GM21737 (cell line): Measurements from ENCODE around the gene NLGN1.

Source experiments
- ATAC-seq: cut with Tn5 transposase; IDR thresholded peaks from one replicate; pipeline ENCODE4 v1.9.1; 2021; ENCODE audit warnings: mild to moderate bottlenecking, moderate library complexity; ENCODE audit not compliant: unreplicated experiment

The NLGN1 gene

DNA sequence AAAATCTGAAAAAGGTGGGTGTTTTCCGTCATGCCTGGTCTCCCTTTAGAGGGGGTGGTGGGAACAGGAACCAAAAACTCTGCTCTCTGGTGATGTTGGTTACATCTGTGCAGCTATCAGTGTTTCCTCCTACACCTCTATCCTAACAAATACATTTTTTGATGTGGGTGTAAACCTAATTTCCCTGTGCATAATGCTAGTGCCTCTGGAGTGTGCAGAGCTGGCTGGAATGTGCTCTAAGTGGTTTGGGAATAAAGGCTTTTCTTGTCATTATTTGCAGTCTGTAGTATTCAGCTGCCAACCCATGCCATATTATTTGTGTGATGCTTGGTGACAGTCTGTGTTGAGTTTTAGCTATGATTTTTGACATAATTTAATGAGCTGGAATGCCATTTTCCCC lies 547.6 kb downstream of the NLGN1 start:
- no peak for ATAC-seq

DNA sequence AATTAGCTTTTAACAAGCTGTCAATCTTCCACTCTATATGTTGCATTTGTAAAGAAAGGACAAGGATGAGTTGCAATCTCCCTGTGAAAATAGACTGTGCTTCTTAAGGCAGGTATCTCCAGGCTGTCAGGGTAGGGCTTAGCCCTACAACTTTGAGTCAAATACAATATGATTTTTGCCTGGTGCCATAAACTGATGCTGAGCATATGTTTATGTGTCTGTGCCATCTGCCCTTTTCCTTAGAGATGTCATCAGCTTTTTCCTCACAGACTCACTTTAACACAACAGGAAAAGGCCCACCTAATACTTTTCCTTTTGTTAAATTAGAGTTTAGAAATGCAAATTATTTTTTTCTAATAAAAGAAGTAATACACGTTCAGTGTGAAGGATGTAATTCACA lies 548.3 kb downstream of the NLGN1 start:
- ATAC-seq, result no peak

DNA sequence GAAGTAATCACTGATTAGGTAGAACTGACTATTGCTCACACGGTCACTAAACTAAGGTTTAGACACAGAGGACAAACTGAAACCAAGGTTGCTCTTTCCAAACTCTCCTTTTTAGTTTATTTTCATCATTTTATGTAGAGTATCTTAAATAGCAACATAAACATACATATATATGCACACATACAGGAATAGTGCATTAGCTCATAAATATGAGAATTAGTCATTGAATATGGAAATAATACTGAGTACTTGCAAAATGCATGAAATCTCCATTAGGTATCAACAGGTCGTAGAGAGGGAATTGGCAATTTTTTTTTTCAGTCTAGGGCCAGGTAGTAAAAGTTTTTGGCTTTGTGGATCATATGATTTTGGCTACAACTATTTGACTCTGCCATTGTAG lies 557.1 kb downstream of the NLGN1 start:
- ATAC-seq, result no peak

DNA sequence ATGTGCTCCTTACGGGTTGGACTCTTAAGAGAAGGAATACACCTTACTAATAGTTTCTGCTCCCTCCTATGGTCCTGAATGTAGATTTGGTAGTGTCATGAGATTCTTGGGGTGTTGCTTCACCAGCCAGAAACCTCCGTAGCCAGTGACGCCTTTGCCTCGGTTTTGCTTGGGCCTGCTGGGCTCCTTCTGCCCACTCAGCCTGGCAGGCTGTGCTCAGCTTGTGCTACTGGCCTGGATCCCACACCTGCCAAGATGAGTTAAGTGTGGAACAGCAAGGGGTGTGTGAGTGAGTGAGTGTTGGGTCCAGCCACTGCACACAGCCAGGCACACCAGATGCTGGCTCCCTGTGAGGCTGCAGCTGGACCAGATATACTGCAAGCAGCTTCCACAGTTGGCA lies 560.1 kb downstream of the NLGN1 start:
- ATAC-seq, result no peak

DNA sequence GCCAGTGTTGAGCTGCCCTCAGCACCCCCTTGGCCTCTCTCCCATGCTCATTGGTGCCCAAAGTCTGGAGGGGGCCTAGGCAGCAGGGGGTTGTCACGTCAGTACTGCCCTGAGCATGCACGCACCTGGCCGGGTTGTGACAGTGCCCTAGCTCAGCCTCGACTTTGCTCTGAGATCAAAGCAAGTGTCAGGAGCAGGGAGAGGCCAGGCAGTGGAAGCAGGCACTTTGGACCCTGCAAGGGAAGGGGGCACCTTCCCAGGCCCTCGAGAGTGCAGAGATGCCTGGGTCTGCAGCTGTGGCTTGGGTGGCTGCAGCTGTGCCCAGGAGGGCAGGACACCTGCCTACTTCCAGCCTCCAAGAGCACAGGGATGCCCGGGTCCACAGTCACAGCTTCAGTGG lies 561.3 kb downstream of the NLGN1 start:
- no peak for ATAC-seq

DNA sequence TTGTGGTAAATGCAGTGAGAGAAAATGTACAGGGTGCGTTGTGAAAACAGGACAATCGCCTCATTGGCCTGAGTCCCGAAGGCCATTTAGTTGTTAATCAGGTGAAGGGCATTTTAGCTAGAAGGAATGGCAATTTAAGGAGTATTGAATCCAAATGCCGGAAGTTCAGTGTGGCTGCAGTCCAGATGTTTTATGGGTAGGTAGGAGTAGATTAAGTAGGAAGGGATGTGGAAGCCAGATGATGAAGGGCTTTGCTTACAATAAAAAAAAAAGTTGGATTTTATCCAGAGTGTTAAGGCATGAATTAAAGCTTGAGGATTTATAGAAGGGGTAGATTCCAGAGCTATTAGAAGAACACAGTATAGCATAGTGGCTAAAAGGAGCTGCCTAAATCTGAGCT lies 572.7 kb downstream of the NLGN1 start:
- no peak for ATAC-seq

DNA sequence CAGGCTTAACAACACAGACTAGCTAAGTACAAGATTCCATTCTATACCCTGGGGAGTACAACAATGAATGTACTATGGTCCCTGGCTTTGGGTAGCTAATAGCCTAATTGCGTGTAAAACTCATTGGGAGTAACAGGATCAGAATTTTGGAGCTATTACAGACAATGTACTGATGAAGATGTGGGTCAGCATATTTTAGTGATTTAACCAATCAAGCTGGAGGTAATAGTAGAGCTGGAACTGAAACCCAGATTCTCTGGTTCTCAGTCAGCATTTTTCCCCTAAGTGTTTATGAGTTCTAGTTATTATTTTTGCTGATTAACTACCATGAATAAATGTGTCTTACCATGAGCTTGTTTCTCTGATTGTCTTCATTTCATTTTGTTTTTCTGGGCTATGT lies 578.7 kb downstream of the NLGN1 start:
- no peak for ATAC-seq

DNA sequence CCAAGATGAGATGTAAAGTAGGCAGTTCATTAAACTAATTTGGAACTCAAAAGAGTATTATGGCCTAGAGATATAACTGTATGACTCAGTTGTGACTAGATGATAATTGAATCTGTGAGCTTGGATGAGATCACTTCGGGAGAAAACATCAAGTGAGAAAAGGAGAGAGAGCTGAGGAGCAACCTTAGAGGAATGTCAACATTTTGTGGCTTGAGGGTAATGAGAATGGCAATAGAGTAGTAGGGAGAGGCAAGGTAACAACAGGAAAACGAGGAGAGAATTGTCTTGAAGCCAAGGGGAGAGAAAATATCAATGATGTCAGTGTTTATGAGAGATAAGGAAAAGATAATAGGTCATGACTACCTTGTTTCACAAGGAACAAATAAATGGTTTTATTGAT lies 580.2 kb downstream of the NLGN1 start:
- no peak for ATAC-seq

DNA sequence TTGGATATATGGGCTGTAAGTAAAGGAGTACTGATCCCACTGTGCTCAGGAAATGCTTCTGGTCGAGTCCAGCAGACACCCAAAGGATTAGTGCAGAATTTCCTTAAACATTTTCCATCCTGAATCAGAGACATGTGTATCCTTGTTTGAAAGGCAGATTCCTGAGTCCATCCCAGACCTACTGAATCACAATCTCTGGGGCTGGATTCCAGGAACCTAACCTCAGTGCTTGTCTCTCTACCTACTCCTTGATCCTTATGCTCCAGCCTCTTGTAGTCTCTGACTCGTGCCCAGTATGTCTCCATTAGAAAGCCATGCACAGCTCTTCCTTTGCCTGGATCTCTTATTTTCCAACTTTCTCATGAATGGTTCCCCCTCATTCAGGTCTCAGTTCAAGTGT lies 585.8 kb downstream of the NLGN1 start:
- no peak for ATAC-seq

DNA sequence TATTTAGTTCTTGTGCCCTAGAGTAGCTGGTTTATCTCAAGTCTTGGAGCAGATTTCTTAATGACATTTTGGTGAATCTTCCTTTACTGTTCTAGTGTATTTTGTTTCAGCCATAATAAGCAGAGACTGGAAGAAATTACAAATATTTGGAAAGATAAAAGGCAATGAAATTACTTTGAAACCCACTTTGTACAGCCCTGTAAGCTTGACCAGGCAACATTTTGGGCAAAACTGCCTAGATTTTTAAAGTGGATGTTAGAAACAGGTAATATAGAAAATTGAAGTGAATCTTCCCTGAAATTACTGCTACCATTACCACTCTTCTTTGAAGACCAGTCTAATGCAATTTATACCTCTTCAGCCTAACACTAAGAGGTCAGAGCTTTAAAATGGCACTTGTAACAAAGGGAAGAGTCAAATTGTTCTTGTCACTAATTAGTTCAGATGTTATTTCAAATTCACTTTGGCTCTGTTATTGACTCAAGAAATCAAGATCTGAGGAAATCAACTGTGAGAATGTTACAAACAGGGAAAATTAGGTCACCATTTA lies 589.4 kb downstream of the NLGN1 start:
- no peak for ATAC-seq

DNA sequence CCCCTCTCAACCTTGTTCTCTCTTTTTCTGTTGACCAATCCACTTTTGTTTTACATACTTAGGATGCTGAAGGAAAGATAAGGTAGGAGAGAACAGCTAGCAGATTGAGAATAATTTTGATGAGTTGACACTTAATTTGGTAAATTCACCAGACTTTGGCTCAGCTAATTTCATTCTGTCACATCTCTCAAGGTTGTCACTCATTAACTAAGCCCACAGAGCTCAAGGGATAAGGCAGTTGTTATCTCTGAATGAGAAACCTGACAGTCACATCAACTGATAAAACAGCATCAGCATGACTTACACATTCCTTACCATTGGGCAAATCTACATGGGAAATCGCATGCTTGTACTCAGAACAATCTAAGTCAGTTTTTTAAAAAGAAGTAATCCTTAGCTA lies 591.4 kb downstream of the NLGN1 start:
- no peak for ATAC-seq

DNA sequence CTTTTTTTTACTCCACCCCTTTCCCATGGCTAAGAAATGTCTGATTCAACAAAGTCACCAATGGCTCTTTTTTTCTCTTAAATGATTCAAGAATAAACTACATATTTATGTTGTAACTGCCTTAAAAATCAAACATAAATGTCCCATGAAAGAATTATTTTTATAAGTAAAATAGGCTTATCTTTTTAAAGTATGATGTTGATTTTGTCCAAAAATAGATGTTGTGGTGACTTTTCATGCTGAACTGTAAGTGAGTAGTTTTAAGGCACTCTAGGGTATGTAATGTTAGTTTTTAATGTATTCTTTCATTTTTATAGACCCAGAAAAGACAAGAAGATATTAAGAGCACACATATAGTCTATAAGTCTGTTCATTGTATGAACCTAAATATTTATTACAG lies 594.9 kb downstream of the NLGN1 start:
- no peak for ATAC-seq

DNA sequence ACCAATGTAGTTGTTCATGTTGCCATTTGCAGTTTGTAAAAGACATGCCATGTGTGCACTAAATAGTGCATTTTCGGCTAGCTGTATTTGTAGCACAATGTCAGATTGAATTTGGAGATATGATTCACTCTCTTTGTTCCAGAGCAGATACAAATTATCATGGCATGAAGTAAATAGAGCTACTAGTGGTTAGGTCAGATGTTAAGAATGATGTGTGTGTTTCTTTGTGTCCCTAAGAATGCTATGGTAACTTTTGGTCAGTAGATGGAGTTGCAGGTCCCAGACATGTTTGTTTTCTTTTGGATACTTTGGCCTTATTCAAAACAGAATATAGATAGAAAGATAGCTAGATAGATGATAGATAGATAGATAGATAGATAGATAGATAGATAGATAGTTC lies 595.8 kb downstream of the NLGN1 start:
- no peak for ATAC-seq

DNA sequence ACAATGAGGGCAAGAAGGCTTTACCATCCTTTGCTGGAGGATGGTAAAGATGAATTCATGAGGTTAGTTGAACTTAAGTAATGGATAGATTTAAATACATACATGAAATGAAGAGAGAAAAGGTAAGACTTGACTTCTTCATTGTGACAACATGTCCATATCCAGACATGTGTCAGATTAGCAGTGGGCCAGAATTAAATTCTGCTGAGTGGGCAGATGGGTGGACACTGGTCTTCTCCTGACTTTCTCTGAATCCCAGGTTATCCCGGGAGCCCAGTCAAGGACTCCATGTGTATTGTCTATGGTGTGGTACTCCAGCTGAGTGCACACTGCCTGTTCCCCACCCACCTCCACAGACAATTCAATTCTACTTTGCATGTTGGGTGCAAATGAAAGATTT lies 603.1 kb downstream of the NLGN1 start:
- ATAC-seq, result no peak

DNA sequence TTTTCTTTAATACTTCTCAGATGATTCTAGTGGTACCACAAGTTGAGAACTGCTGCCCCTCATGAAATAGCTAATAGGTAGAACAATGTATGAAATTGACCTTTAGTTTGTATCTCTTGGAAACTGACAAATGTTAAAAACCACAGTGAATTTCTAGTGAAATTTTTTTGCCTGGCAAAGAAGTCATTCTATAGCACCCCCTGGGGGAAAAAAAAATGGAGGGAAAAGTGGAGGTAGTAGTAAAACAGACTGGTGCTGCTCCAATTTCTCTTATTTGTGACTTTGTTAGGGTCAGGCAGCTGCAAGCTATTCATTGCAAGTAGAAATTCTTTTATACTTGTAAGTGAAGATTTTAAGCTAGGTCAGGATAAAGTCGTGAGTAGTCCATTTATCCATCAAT lies 605.0 kb downstream of the NLGN1 start:
- ATAC-seq, result no peak

DNA sequence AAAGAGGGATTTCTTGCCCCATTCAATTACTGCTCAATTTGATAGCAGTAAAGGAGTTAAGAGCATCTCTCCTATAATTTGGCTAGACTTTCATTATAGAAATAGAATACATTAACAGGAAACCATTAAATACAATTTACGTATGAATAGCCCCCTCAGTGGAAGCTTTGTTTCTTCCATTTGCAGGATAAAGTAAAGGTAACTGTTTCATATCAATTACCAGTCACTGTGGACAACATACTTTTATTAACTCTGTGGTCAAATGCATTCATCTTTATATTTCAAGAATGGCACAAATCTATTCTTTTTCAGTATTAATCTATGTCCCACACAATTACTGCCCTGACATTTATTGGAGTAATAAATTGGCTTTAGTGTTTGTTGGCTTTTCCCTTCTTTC lies 613.4 kb downstream of the NLGN1 start:
- ATAC-seq, result no peak

DNA sequence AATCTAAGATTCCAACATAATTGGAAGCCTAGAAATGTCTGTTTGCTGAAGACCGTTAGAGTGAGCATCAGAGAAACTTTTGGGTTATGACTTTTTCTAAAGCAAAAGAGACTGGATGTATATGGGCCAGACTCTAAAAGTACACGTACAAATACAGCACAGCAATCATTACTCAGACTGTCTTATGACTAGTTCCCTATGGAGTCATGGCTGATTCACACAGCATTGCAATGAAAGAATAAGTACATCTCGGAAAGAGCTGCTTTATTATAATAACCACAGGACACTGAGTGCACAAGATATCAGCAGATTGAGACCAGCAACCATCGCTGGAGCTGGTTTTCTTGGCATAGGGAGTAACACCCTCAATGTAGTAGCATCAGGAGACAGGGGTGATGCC lies 618.6 kb downstream of the NLGN1 start:
- no peak for ATAC-seq

DNA sequence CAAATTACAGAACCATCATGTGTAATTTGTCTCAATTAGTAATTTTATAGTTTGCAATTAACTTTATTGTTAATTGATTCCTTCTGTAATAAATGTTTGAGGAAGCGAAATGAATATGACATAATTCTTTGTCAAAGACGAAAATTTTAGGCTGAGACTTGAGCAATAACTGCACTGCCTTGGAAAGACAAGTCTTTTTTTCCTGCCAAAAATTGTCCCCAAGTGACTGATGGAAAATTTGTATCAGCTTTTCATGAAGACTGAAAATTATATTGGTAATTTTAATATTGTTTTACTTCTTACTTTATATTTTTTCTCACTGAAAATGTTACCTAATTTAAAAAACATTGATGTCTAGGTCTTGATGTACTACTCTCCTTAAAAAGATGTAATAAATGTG lies 622.6 kb downstream of the NLGN1 start:
- ATAC-seq, result no peak

DNA sequence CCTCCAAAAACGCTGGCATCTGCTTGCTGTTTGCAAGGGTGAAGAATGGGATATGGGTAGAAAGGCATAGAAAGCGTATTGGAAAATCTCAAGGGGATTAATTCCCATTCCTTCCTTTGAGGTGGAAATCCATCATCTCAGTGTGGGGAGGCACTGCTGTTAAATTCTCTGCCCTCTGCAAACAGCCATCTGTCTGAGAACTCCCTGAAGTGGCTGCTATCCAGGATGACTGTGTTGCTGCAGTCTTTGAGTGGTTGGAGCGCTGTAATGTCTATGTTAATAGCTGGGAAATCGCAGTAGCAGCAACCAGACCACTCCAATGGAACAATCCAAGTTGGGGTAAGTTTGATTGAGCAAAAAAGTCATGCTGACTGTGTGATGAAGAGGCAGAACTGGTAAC lies 625.9 kb downstream of the NLGN1 start:
- no peak for ATAC-seq

DNA sequence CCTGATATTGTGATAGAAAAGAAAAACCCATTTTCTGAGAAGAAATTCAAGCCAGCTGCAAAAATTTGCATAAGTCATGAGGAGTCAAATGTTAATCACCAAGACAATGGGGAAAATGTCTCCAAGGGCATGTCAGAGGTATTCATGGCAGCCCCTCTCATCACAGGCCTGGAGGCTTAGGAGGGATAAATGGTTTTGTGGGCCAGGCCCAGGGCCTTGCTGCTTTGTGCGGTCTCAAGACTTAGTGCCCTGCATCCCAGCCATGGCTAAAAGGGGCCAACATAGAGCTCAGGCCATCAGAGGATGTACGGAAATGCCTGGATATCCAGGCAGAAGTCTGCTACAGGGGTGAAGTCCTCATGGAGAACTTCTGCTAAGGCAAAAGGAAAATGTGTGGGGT lies 631.1 kb downstream of the NLGN1 start:
- ATAC-seq, result no peak

DNA sequence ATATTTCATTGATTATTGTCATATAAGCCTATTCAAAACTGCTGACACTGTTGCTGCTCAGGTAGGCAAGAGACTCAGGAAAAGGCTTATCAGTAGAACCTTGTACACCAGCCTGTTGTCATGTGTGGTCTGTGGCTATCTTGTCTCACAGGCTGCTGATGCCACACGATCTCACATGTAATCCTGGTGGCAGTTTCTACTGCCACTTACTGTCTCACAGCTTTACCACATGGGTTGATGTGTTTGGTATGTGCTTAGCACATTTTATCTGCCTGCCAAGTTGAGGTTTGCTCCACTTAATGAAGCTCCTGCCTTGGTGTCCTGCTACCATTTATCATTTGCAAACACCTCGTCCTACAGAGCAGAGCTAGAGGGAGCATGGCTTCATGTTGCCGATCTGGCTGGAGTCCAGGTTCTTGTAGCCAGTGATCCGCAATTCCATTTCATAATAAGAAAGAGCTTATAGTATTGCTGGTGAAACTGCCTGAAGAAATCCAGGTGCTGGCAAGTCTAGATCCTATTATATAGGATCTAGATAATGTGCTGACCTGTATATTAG lies 637.9 kb downstream of the NLGN1 start:
- ATAC-seq, result no peak

DNA sequence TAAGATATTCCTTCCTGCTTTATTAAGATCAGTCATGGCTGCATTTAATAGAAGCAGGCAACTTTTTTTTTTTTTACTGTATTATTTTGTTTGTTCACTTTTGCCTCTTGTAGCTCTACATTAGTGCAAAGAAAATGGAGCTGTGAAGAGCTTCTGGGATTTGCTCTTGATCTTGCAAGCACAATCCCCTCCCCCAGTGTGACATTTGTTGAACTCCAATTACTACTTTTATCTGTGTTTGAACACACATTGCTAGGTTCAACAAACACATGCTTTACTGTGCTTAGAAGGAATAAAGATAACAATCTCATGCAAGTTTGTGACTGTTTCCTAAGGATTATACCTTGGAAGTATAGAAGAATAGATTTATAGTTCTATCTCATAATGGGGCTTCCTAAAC lies 648.8 kb downstream of the NLGN1 start:
- no peak for ATAC-seq

DNA sequence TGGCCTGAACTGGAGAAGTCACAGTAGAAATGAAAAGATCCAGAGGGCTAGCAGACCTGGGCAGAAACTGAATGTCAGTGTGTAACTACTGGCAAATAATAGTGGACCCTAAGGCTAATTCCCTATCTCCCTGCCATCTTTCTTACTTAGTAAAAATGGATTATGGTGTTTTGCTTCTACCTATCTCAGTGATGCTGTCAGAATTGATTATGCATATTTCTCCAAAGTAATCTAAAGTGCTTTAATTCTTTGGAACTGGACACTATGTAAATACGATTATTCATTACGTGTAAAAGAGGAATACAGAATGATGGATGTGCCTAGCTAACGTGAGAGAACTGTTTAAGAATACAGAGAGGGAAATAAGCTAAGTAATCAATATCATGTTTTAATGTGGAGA lies 651.9 kb downstream of the NLGN1 start:
- ATAC-seq, result no peak

DNA sequence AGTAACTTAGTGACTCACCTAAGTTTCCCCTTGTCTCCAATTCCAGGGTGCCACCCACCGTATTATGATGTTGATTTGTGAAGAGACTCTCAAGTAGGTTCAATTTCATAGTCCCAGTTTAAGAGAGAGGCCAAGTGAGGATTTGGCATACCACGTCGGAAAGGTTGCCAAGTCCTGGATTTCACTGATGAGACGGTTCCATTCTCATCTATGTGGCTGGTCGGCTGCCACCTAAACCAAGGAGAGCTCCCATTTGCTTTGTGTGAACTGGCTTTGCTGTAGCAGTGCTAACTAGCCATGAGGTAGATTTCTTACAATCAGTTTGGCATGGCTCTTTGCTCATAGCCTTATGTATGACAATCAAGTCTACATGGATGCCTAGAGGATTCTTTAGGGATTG lies 653.6 kb downstream of the NLGN1 start:
- no peak for ATAC-seq
